Immature natural killer cell (primary cell): ENCODE results near the gene OR5D16. TPM values are rescaled to one million over a fixed set of nuclear protein-coding genes. Genes with fewer than 3 reads are reported as not detected.
"Not testable (repeated sequence)": the region's sequence is repeated elsewhere in the genome, so short reads cannot be mapped to it uniquely, and the experiment has no call there.

Experiments used
- DNase-seq, 3 donors: peaks; one replicate each; pipeline ENCODE4 v3.0.0; 2022; ENCODE audit warnings: mixed read lengths in 1 of 3
- H3K27ac Mint-ChIP-seq, 6 donors: one replicate each; pipeline ENCODE4 v1.8.0; 2020; ENCODE audit warnings: mixed read lengths in 6 of 6, mild to moderate bottlenecking in 5 of 6, inconsistent platforms in 4 of 6, moderate library complexity in 3 of 6
- H3K27me3 Mint-ChIP-seq, 3 donors: one replicate each; pipeline ENCODE4 v1.8.0; 2020 to 2021; ENCODE audit warnings: low read depth in 3 of 3, mild to moderate bottlenecking in 3 of 3, mixed read lengths in 3 of 3, moderate library complexity in 3 of 3, inconsistent platforms in 1 of 3
- H3K36me3 Mint-ChIP-seq, 3 donors: one replicate each; pipeline ENCODE4 v1.8.0; 2020; ENCODE audit warnings: mixed read lengths in 3 of 3, inconsistent platforms in 2 of 3, mild to moderate bottlenecking in 2 of 3
- H3K4me1 Mint-ChIP-seq, 2 donors: one replicate each; pipeline ENCODE4 v1.8.0; 2020; ENCODE audit warnings: inconsistent platforms in 2 of 2, mild to moderate bottlenecking in 2 of 2, mixed read lengths in 2 of 2, moderate library complexity in 1 of 2
- H3K4me3 Mint-ChIP-seq, 5 donors: one replicate each; pipeline ENCODE4 v1.8.0; 2020; ENCODE audit warnings: mild to moderate bottlenecking in 5 of 5, mixed read lengths in 5 of 5, inconsistent platforms in 3 of 5, moderate library complexity in 3 of 5
- H3K9me3 Mint-ChIP-seq, 6 donors: one replicate each; pipeline ENCODE4 v1.8.0; 2020; ENCODE audit warnings: mild to moderate bottlenecking in 6 of 6, mixed read lengths in 6 of 6, inconsistent platforms in 4 of 6, moderate library complexity in 3 of 6
- polyA plus RNA-seq, 3 donors: library from polyadenylated mRNA; unstranded; fragments of 300-500 nt; fragmentation: Illumina TruSeq; gene quantifications; one replicate each; pipeline ENCODE4 v1.2.3, GENCODE V29; 2021

The OR5D16 gene
- polyA plus RNA-seq, 3 donors from 2014 or later = not detected

- not testable (repeated sequence) for DNase-seq, H3K27me3 Mint-ChIP-seq, H3K36me3 Mint-ChIP-seq, H3K4me1 Mint-ChIP-seq, H3K27ac Mint-ChIP-seq, H3K4me3 Mint-ChIP-seq
- H3K9me3 Mint-ChIP-seq = peaks cover 8 to 31% (median 27%) of the 10 kb centered on the region in 6 donors
Measured at GRCh38 chr11:55873146-55873545, 34.6 kb downstream of the OR5D16 start.

GRCh38 chr11:55882997-55883396, 44.4 kb downstream of the OR5D16 start, which contains the start of gene TRIM51:
Gene TRIM51, plus strand, starts transcription at chr11:55883297. Its CDS starts 2,132 bp downstream, at chr11:55885429.
- not testable (repeated sequence) for H3K4me3 Mint-ChIP-seq, H3K27me3 Mint-ChIP-seq, H3K27ac Mint-ChIP-seq, H3K36me3 Mint-ChIP-seq, DNase-seq, H3K4me1 Mint-ChIP-seq
- peaks cover 4 to 39% (median 27%) of the 10 kb centered on the region in 6 donors for H3K9me3 Mint-ChIP-seq

- H3K9me3 Mint-ChIP-seq = peaks cover 4 to 41% (median 24%) of the 10 kb centered on the region in 6 donors
- not testable (repeated sequence) for H3K36me3 Mint-ChIP-seq, DNase-seq, H3K4me1 Mint-ChIP-seq, H3K27ac Mint-ChIP-seq, H3K4me3 Mint-ChIP-seq, H3K27me3 Mint-ChIP-seq
Measured at GRCh38 chr11:55884995-55885394, 46.4 kb downstream of the OR5D16 start.

- H3K9me3 Mint-ChIP-seq = peaks cover 4 to 41% (median 24%) of the 10 kb centered on the region in 6 donors
- H3K4me1 Mint-ChIP-seq, H3K4me3 Mint-ChIP-seq, H3K27me3 Mint-ChIP-seq, H3K27ac Mint-ChIP-seq, DNase-seq, H3K36me3 Mint-ChIP-seq: not testable (repeated sequence)
Measured at GRCh38 chr11:55885481-55885880, 46.9 kb downstream of the OR5D16 start.

Other genes starting within 250 kb of the OR5D16 start
- gene OR4C11, start 231.1 kb upstream of the OR5D16 start, polyA plus RNA-seq = not detected
- not detected for gene OR4P4, start 203.6 kb upstream of the OR5D16 start, polyA plus RNA-seq
- not detected for gene OR4S2, start 190.4 kb upstream of the OR5D16 start, polyA plus RNA-seq
- gene OR4C6, start 176.6 kb upstream of the OR5D16 start, polyA plus RNA-seq = not detected
- gene OR5D13, start 65.3 kb upstream of the OR5D16 start, polyA plus RNA-seq = not detected
- gene OR5D14, start 43.2 kb upstream of the OR5D16 start, polyA plus RNA-seq = not detected
- not detected for gene OR5L1, start 27.4 kb upstream of the OR5D16 start, polyA plus RNA-seq
- gene OR5D18, start 19.1 kb upstream of the OR5D16 start, polyA plus RNA-seq = not detected
- not detected for gene OR5L2, start 11.5 kb upstream of the OR5D16 start, polyA plus RNA-seq
- gene TRIM51, start 44.5 kb downstream of the OR5D16 start, polyA plus RNA-seq = not detected
- gene OR5W2, start 75.8 kb downstream of the OR5D16 start, polyA plus RNA-seq = not detected
- not detected for gene OR5I1, start 97.6 kb downstream of the OR5D16 start, polyA plus RNA-seq
- gene OR10AG1, start 131.2 kb downstream of the OR5D16 start, polyA plus RNA-seq = not detected
- gene OR5F1, start 155.9 kb downstream of the OR5D16 start, polyA plus RNA-seq = not detected
- not detected for gene OR5AS1, start 188.9 kb downstream of the OR5D16 start, polyA plus RNA-seq